GM06990 (cell line): ENCODE results near the gene ZNF236.

Experiments used
- DNase-seq: peaks from one replicate; pipeline ENCODE4 v3.0.0-alpha.2; 2011; ENCODE audit not compliant: insufficient read length; ENCODE audit errors: extremely low read depth
- H3K27me3 ChIP-seq: replicated peaks from 2 replicates; pipeline ENCODE4 v1.6.0; 2011; ENCODE audit warnings: low read length; ENCODE audit not compliant: control insufficient read depth, insufficient read depth
- H3K36me3 ChIP-seq: 2 replicates; pipeline ENCODE4 v1.5.1; 2011; ENCODE audit warnings: low read length; ENCODE audit not compliant: control insufficient read depth, insufficient read depth
- H3K4me3 ChIP-seq: replicated peaks from 2 replicates; pipeline ENCODE4 v1.5.1; 2011; ENCODE audit warnings: low read depth, mild to moderate bottlenecking, control low read depth, low read length
- TF ChIP-seq, protein P1 (sequence below): IDR thresholded peaks from 2 replicates; pipeline ENCODE4 v1.5.1; 2011; ENCODE audit warnings: low read length, control low read depth, mild to moderate bottlenecking, inconsistent platforms; ENCODE audit not compliant: insufficient read depth, poor library complexity, severe bottlenecking

ZNF236 gene

DNA sequence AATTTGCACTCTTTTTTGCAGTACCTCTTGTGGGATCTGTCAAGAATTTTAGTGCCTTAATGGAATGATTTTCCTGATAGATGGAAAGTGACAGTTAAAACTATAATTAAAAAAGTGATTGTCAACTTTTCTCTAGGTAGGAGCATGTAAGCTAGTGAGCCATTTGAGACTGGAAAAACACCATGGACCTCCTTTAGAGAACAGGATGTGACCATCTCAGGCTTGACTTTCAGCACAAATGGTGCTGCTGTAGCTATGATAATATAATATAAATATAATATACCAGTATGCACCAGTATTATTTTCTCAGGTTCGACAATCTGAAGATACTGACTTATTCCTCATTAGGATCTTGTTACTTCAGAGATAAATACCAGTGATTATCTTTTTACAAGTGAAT, 27.8 kb downstream of the ZNF236 start:
- TF ChIP-seq, protein P1, sequence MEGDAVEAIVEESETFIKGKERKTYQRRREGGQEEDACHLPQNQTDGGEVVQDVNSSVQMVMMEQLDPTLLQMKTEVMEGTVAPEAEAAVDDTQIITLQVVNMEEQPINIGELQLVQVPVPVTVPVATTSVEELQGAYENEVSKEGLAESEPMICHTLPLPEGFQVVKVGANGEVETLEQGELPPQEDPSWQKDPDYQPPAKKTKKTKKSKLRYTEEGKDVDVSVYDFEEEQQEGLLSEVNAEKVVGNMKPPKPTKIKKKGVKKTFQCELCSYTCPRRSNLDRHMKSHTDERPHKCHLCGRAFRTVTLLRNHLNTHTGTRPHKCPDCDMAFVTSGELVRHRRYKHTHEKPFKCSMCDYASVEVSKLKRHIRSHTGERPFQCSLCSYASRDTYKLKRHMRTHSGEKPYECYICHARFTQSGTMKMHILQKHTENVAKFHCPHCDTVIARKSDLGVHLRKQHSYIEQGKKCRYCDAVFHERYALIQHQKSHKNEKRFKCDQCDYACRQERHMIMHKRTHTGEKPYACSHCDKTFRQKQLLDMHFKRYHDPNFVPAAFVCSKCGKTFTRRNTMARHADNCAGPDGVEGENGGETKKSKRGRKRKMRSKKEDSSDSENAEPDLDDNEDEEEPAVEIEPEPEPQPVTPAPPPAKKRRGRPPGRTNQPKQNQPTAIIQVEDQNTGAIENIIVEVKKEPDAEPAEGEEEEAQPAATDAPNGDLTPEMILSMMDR: no peak
- Histone ChIP-seq H3K36me3 (peaks cover 3% of the 10 kb centered on the region), H3K4me3 (no peak overlapping the region), H3K27me3 (no peaks in the 10 kb centered on the region)
- DNase-seq: no peak

DNA sequence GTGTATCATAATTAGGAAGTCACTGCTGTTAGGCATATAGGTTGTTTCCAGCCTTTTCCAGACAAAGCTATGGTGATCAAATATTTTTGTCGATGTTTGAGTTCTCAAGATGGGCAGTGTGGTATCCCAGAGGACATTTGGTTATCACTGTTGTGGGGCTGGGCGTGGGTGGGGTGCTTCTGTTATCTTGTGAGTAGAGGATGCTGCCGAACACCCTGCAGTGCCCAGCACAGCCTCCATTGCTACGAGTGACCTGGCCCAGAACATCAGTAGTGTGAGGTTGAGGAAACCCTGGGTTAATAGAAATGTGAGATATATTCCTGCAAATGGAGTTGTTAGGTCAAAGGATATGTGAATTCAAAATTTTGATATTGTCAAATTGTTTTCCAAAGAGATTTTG, 33.2 kb downstream of the ZNF236 start:
- H3K36me3 ChIP-seq: peaks cover 3% of the 10 kb centered on the region
- TF ChIP-seq, protein P1: no peak
- no peaks in the 10 kb centered on the region for H3K27me3 ChIP-seq
- no peak overlapping the region for H3K4me3 ChIP-seq
- no peak for DNase-seq

DNA sequence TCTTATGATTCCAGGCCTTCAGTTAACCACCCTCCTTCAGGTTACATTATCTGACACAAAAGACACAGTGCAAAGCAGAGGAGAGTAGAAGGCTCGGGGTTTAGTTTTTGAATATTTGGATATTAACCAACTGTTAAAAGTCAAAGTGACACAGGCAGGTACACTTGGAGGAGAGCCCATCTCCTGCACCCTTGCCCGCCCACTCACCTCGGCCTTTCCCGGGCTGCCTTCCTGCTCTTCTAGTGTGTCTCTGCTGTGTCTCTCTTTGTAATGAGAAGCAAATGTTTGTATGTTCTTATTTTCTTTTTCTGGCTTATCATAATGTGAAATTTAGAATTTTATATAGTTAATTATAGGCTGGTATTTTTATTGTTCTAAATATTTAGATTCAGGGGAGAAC, 35.1 kb downstream of the ZNF236 start:
- H3K27me3 ChIP-seq: no peaks in the 10 kb centered on the region
- H3K4me3 ChIP-seq: no peak overlapping the region
- DNase-seq: no peak
- TF ChIP-seq, protein P1: no peak
- H3K36me3 ChIP-seq: peaks cover 4% of the 10 kb centered on the region

DNA sequence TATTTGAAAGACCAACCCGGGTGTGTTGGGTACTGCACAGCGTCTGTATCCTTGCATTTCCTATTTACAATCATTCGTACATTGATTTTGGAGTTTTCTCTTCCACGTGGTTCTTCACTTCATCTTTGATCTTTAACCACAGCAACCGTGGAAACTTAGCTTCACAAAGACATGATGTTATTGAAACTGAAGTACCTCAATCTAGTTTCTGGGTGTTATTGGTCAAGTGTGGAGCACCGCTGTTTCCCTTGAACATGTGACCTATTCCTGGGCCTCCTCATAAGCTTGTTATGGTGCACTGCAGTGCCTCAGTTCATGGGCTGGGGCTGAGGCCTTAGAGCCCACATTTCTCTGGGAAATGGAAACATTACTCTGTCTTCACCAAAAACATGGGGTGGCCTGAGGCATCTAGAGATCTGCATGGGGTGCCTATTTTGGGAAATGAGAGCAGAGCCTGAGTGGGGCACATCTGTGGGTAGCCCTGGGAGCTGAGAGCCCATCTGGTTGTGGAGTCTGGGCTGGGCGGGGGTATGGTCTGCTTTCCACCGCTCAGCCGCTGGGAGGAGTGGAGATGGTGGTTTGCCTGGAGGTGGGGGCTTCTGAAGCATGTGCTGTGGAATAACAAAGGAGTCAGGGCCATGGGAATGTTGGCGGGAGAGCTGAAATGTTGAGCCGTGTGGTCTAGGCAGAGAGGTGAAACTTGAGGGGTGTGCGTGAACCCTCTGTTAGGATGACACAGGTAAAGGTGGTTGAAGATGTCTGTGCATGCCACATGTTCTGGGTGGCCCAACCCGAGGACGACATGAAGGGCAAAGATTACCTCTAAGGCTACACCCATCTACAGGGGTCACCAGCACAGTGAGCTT, 37.4 kb downstream of the ZNF236 start:
- peaks cover 4% of the 10 kb centered on the region for H3K36me3 ChIP-seq
- no peak for DNase-seq
- no peaks in the 10 kb centered on the region for H3K27me3 ChIP-seq
- TF ChIP-seq, protein P1: no peak
- no peak overlapping the region for H3K4me3 ChIP-seq

DNA sequence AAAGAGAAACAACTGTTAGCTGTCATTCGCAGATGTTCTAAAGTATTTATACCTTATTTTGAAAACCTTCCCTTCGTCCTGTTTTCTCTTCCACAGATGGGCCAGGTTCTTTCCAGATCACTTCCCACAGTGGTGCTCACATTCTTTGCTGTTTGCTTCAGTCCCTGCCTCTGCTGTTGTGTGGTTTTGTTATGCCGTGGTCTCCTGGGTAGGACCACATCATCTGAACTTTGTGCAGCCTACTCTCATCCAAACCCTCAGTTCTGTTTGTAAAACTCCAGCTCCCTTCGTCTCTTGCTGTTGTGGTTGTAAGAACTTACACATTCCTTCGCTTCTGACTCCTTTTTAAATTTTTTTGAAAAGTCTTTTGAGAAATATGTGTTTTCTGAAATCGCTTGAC, 38.1 kb downstream of the ZNF236 start:
- TF ChIP-seq, protein P1: no peak
- Histone ChIP-seq H3K36me3 (peaks cover 4% of the 10 kb centered on the region), H3K27me3 (no peaks in the 10 kb centered on the region), H3K4me3 (no peak overlapping the region)
- DNase-seq: no peak
